HEK293 (cell line): Measurements from ENCODE around the gene NEK1.

ENCODE experiments used
- CTCF ChIA-PET: fragments of 350-600 bp; formaldehyde crosslinking; extraction: SDS; loops from one replicate; lab custom pipeline; 2021; ENCODE audit warnings: antibody characterized with exemption; lab: Yijun Ruan, JAX
- POLR2A ChIA-PET: fragments of 300-600 bp; formaldehyde crosslinking; extraction: SDS; loops from one replicate; lab custom pipeline; 2020; ENCODE audit warnings: antibody characterized with exemption, inconsistent platforms; lab: Yijun Ruan, JAX
- H3K27ac ChIP-seq: fragments of 200-500 bp; sonication (Bioruptor generic); 2 replicates; pipeline ENCODE4 v1.5.1; 2014; ENCODE audit warnings: low read depth, low read length, control low read depth, inconsistent platforms; ENCODE audit errors: extremely low read depth
- H3K36me3 ChIP-seq, 2 experiments: fragments of 200-500 bp in 1 of 2; sonication (Bioruptor generic) in 1 of 2; 1 replicate in 1 of 2; 2 replicates in 1 of 2; pipeline ENCODE4 v1.5.1; 2014 to 2017; ENCODE audit warnings: inconsistent platforms in 2 of 2, low read length in 2 of 2; ENCODE audit not compliant: control insufficient read depth in 2 of 2, insufficient read depth in 1 of 2
- H3K4me1 ChIP-seq: fragments of 200-500 bp; sonication (Bioruptor generic); 2 replicates; pipeline ENCODE4 v1.5.1; 2014; ENCODE audit warnings: mild to moderate bottlenecking, low read length, inconsistent platforms; ENCODE audit not compliant: control insufficient read depth, insufficient read depth
- H3K4me3 ChIP-seq: 2 replicates; pipeline ENCODE4 v1.5.1; 2011; ENCODE audit warnings: low read depth, mild to moderate bottlenecking, control low read depth, low read length, moderate library complexity
- H3K9me3 ChIP-seq: fragments of 200-500 bp; sonication (Bioruptor generic); 2 replicates; pipeline ENCODE4 v1.5.1; 2014; ENCODE audit warnings: low read depth, low read length, inconsistent platforms; ENCODE audit not compliant: control insufficient read depth, insufficient read depth
- EGR2 ChIP-seq: fragments of 450-650 bp; formaldehyde crosslinking; IDR thresholded peaks from 2 replicates; pipeline ENCODE4 v1.5.1; 2016; ENCODE audit warnings: low read depth, missing biosample characterization, missing genetic modification characterization
- HIC1 ChIP-seq: fragments of 450-650 bp; formaldehyde crosslinking; IDR thresholded peaks from 2 replicates; pipeline ENCODE4 v1.5.1; 2016; ENCODE audit warnings: missing biosample characterization, missing genetic modification characterization
- HOXD13 ChIP-seq: sonication (generic); formaldehyde crosslinking; IDR thresholded peaks from 2 replicates; pipeline ENCODE4 v1.8.0; 2022; ENCODE audit warnings: missing genetic modification reagents, borderline replicate concordance
- OVOL3 ChIP-seq: fragments of 450-650 bp; formaldehyde crosslinking; IDR thresholded peaks from 2 replicates; pipeline ENCODE4 v1.5.1; 2016; ENCODE audit warnings: missing biosample characterization, missing genetic modification characterization
- PRDM1 ChIP-seq: fragments of 450-650 bp; formaldehyde crosslinking; IDR thresholded peaks from 2 replicates; pipeline ENCODE4; 2016; ENCODE audit warnings: missing biosample characterization, missing genetic modification characterization
- SP2 ChIP-seq: fragments of 450-650 bp; formaldehyde crosslinking; IDR thresholded peaks from 2 replicates; pipeline ENCODE4 v1.5.1; 2016; ENCODE audit warnings: missing biosample characterization, missing genetic modification characterization
- TCF7L2 ChIP-seq: IDR thresholded peaks from 2 replicates; pipeline ENCODE4 v1.6.1; 2011; ENCODE audit warnings: low read depth, mild to moderate bottlenecking, inconsistent platforms, low read length, moderate library complexity, borderline replicate concordance
- TRIM28 ChIP-seq: IDR thresholded peaks from 2 replicates; pipeline ENCODE4 v1.6.1; 2011; ENCODE audit warnings: low read length, control low read depth, borderline replicate concordance
- ZFP3 ChIP-seq: fragments of 450-650 bp; formaldehyde crosslinking; IDR thresholded peaks from 2 replicates; pipeline ENCODE4 v1.5.1; 2016; ENCODE audit warnings: low read depth, missing biosample characterization, missing genetic modification characterization
- ZNF10 ChIP-seq: fragments of 450-650 bp; formaldehyde crosslinking; IDR thresholded peaks from 2 replicates; pipeline ENCODE4 v1.5.1; 2017; ENCODE audit warnings: missing biosample characterization, missing genetic modification characterization
- ZNF133 ChIP-seq: fragments of 450-650 bp; formaldehyde crosslinking; IDR thresholded peaks from 2 replicates; pipeline ENCODE4 v1.5.1; 2016; ENCODE audit warnings: missing biosample characterization, missing genetic modification characterization
- ZNF155 ChIP-seq: fragments of 450-650 bp; formaldehyde crosslinking; IDR thresholded peaks from 2 replicates; pipeline ENCODE4 v1.5.1; 2016; ENCODE audit warnings: missing biosample characterization, missing genetic modification characterization
- ZNF184 ChIP-seq: fragments of 450-650 bp; IDR thresholded peaks from 2 replicates; pipeline ENCODE4 v1.5.1; 2018; ENCODE audit warnings: missing biosample characterization, mild to moderate bottlenecking, missing genetic modification characterization
- ZNF19 ChIP-seq: fragments of 450-650 bp; formaldehyde crosslinking; IDR thresholded peaks from 2 replicates; pipeline ENCODE4; 2016; ENCODE audit warnings: missing biosample characterization, missing genetic modification characterization, low read depth
- ZNF266 ChIP-seq: fragments of 450-650 bp; formaldehyde crosslinking; IDR thresholded peaks from 2 replicates; pipeline ENCODE4 v1.5.1; 2016; ENCODE audit warnings: missing biosample characterization, missing genetic modification characterization, low read depth
- ZNF362 ChIP-seq: fragments of 450-650 bp; formaldehyde crosslinking; IDR thresholded peaks from 2 replicates; pipeline ENCODE4 v1.5.1; 2016; ENCODE audit warnings: missing biosample characterization, missing genetic modification characterization
- ZNF404 ChIP-seq: fragments of 450-650 bp; formaldehyde crosslinking; IDR thresholded peaks from 2 replicates; pipeline ENCODE4 v1.5.1; 2017; ENCODE audit warnings: missing biosample characterization, missing genetic modification characterization
- ZNF416 ChIP-seq: fragments of 450-650 bp; formaldehyde crosslinking; IDR thresholded peaks from 2 replicates; pipeline ENCODE4 v1.5.1; 2016; ENCODE audit warnings: missing biosample characterization, missing genetic modification characterization
- ZNF423 ChIP-seq: fragments of 450-650 bp; formaldehyde crosslinking; IDR thresholded peaks from 2 replicates; pipeline ENCODE4 v1.5.1; 2016; ENCODE audit warnings: missing biosample characterization, missing genetic modification characterization
- ZNF501 ChIP-seq: fragments of 450-650 bp; formaldehyde crosslinking; IDR thresholded peaks from 2 replicates; pipeline ENCODE4 v1.5.1; 2016; ENCODE audit warnings: missing biosample characterization, missing genetic modification characterization
- ZNF560 ChIP-seq: fragments of 450-650 bp; formaldehyde crosslinking; IDR thresholded peaks from 2 replicates; pipeline ENCODE4 v1.5.1; 2017; ENCODE audit warnings: missing biosample characterization, missing genetic modification characterization, borderline replicate concordance
- ZNF561 ChIP-seq: fragments of 450-650 bp; IDR thresholded peaks from 2 replicates; pipeline ENCODE4 v1.5.1; 2018; ENCODE audit warnings: missing biosample characterization, missing genetic modification characterization, borderline replicate concordance
- ZNF629 ChIP-seq: fragments of 450-650 bp; formaldehyde crosslinking; IDR thresholded peaks from 2 replicates; pipeline ENCODE4 v1.5.1; 2017; ENCODE audit warnings: missing biosample characterization, missing genetic modification characterization
- ZNF660 ChIP-seq: fragments of 450-650 bp; IDR thresholded peaks from 2 replicates; pipeline ENCODE4 v1.5.1; 2018; ENCODE audit warnings: missing biosample characterization, mild to moderate bottlenecking, missing genetic modification characterization
- ZNF670 ChIP-seq: fragments of 450-650 bp; formaldehyde crosslinking; IDR thresholded peaks from 2 replicates; pipeline ENCODE4 v1.5.1; 2016; ENCODE audit warnings: missing biosample characterization, missing genetic modification characterization, low read depth
- ZNF792 ChIP-seq: fragments of 450-650 bp; formaldehyde crosslinking; IDR thresholded peaks from 2 replicates; pipeline ENCODE4 v1.5.1; 2016; ENCODE audit warnings: missing biosample characterization, missing genetic modification characterization
- TF ChIP-seq, protein P1 (sequence below): fragments of 450-650 bp; formaldehyde crosslinking; IDR thresholded peaks from 2 replicates; pipeline ENCODE4 v1.5.1; 2016; ENCODE audit warnings: missing biosample characterization, missing genetic modification characterization
- TF ChIP-seq, protein P2 (sequence below): fragments of 450-650 bp; formaldehyde crosslinking; IDR thresholded peaks from 2 replicates; pipeline ENCODE4 v1.5.1; 2016; ENCODE audit warnings: missing biosample characterization, missing genetic modification characterization, low read depth

NEK1 gene

DNA sequence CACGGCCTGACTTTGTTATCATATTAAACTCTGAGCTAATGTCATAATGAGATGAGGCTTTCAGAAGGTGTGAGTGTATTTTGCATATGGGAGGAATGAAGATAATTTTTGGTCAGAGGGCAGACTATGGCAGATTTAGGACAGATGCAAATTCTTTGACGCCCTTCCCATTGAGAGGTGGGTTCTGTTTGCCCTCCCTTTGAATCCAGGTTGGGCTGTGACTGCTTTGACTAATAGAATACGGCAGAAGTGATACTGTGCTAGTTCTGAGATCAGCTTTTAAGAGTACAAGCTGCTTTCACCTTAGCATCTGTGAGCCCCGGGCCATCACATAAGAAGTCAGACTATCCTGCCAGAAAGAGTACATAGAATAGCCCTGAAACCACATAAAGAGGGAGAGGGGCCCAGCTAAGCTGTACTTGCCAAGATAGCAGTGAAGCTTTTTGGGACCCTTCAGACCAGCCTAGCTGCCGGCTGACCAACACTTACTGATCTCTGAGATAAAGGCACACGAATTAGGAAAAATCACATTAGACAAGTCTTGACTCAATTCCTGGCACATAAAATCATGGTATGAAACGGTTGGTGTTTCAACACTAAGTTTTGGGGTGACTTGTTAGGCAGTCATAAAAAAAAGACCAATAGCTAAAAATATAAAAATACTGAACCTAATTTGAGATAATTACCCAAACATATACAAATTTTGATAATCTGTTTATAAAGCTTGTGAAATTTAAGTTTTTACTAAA is 174.9 kb downstream of the NEK1 start:
- no peak overlapping the region for H3K27ac ChIP-seq
- POLR2A ChIA-PET: no interaction called here
- TF ChIP-seq ZNF416 (no peak), ZNF629 (tag by site-specific recombination) (no peak), ZNF133 (tag by site-specific recombination) (no peak), ZNF184 (tag by site-specific recombination) (no peak), ZNF266 (tag by site-specific recombination) (no peak), ZNF155 (tag by site-specific recombination) (no peak), EGR2 (tag by site-specific recombination) (no peak), TCF7L2 (no peak), HIC1 (no peak), ZNF561 (no peak), ZNF560 (tag by site-specific recombination) (no peak), ZNF670 (tag by site-specific recombination) (no peak)
- TF ChIP-seq, protein P1, sequence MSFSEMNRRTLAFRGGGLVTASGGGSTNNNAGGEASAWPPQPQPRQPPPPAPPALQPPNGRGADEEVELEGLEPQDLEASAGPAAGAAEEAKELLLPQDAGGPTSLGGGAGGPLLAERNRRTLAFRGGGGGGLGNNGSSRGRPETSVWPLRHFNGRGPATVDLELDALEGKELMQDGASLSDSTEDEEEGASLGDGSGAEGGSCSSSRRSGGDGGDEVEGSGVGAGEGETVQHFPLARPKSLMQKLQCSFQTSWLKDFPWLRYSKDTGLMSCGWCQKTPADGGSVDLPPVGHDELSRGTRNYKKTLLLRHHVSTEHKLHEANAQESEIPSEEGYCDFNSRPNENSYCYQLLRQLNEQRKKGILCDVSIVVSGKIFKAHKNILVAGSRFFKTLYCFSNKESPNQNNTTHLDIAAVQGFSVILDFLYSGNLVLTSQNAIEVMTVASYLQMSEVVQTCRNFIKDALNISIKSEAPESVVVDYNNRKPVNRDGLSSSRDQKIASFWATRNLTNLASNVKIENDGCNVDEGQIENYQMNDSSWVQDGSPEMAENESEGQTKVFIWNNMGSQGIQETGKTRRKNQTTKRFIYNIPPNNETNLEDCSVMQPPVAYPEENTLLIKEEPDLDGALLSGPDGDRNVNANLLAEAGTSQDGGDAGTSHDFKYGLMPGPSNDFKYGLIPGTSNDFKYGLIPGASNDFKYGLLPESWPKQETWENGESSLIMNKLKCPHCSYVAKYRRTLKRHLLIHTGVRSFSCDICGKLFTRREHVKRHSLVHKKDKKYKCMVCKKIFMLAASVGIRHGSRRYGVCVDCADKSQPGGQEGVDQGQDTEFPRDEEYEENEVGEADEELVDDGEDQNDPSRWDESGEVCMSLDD (tag by site-specific recombination): no peak
- TF ChIP-seq, protein P2, sequence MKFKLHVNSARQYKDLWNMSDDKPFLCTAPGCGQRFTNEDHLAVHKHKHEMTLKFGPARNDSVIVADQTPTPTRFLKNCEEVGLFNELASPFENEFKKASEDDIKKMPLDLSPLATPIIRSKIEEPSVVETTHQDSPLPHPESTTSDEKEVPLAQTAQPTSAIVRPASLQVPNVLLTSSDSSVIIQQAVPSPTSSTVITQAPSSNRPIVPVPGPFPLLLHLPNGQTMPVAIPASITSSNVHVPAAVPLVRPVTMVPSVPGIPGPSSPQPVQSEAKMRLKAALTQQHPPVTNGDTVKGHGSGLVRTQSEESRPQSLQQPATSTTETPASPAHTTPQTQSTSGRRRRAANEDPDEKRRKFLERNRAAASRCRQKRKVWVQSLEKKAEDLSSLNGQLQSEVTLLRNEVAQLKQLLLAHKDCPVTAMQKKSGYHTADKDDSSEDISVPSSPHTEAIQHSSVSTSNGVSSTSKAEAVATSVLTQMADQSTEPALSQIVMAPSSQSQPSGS (tag by site-specific recombination): no peak
- TF ChIP-seq, all 188 proteins: peak for 0
- CTCF ChIA-PET: no interaction called here
- Histone ChIP-seq H3K4me1 (no peaks in the 10 kb centered on the region), H3K9me3 (no peaks in the 10 kb centered on the region), H3K4me3 (no peak overlapping the region), H3K36me3 (no peaks in the 10 kb centered on the region; a peak in 1 of 3 replicates)

DNA sequence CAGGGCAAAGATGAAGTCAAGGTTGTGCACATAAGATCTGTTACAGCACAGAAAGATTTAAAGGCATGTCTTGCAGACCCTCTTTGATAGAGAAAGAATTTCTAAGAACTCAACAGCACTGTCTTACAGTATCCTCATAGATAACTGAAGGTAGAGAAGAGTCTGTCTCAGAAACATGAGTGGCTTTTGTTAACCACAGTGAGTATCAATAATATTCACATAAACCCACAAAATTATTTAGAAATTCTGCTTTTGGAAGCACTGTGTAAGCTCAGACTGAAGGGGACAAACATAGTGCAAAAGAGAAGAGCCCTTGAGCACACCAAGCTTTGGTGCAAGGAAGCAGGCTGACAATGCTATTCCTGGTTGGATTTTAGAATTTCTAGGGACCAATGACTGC is 175.6 kb downstream of the NEK1 start:
- ChIA-PET POLR2A (no interaction called here), CTCF (no interaction called here)
- no peaks in the 10 kb centered on the region for H3K9me3 ChIP-seq
- no peaks in the 10 kb centered on the region; a peak in 1 of 3 replicates for H3K36me3 ChIP-seq
- no peaks in the 10 kb centered on the region for H3K4me1 ChIP-seq
- TF ChIP-seq TRIM28 (no peak), ZNF19 (tag by site-specific recombination) (no peak), SP2 (tag by site-specific recombination) (no peak), OVOL3 (tag by site-specific recombination) (no peak), ZNF501 (tag by site-specific recombination) (no peak), ZFP3 (tag by site-specific recombination) (no peak), ZNF670 (tag by site-specific recombination) (no peak), ZNF660 (tag by site-specific recombination) (no peak), ZNF10 (tag by site-specific recombination) (no peak), ZNF629 (tag by site-specific recombination) (no peak), ZNF416 (no peak), ZNF423 (no peak), ZNF792 (tag by site-specific recombination) (no peak), ZNF362 (tag by site-specific recombination) (no peak), ZNF404 (tag by site-specific recombination) (no peak), PRDM1 (tag by site-specific recombination) (no peak), HOXD13 (CRISPR knock-in tag) (no peak)
- no peak overlapping the region for H3K4me3 ChIP-seq
- H3K27ac ChIP-seq: no peak overlapping the region
